Nucleus accumbens (tissue), 56 donors: Measurements from ENCODE around the gene PUDP.
"Not testable (repeated sequence)": the region's sequence is repeated elsewhere in the genome, so short reads cannot be mapped to it uniquely, and the experiment has no call there.

ENCODE experiments used
- DNase-seq, 56 donors: peaks; one replicate each; lab custom pipeline; 2025; lab: John Stamatoyannopoulos, UW

Gene PUDP

DNA sequence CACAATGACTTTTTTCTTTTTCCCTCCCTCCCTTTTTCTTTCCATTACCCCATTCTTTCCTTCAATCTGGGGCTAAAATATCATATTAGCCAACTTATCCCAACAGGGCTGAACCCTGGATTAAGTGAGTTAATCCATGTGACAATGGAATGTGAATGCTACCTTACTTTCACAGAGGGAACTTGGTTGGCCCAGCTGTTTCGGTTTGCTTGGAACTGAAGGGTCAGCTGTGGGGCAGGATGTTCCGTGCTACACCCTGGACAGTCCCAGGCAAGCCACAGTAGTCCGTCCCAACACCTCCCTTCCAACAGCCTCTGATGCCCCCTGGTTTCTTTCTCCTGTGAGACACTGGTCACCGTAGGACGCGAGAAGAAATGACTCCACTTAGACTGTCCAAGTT is 95.4 kb downstream of the PUDP start:
- no peak for DNase-seq

- DNase-seq, result no peak
These were observed 97.7 kb downstream of the PUDP start for GRCh38 chrX:7050271-7050670.

DNA sequence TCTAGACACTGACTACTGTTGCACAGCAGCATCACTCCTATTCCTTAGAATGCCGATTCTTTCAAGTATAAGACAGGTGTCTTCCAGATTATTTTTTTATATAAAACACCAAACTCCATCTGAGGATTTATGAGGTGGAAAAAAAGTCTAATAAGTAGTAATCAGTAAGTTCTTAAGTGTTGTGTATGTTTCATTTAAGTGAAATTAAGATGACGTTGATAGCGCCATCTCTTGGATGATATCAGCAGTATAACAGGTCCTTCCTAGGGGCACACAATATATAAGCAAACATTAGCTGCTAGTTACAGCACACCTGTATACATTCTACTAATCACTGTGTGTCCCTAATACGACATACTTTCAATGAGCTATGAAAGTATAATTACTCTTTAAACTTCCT is 100.0 kb downstream of the PUDP start:
- DNase-seq, result no peak

- DNase-seq, result no peak
These were observed 102.6 kb downstream of the PUDP start for GRCh38 chrX:7045238-7045955.

GRCh38 chrX:7043796-7044433 is 104.0 kb downstream of the PUDP start:
- DNase-seq, result not testable (repeated sequence)

- DNase-seq, result peak in 2 of 56 donors; percentile 4 to 6
These were observed 119.7 kb downstream of the PUDP start for GRCh38 chrX:7028246-7028645.

- no peak for DNase-seq
These were observed 120.9 kb downstream of the PUDP start for GRCh38 chrX:7027071-7027470.

GRCh38 chrX:7026365-7026764 is 121.6 kb downstream of the PUDP start:
- not testable (repeated sequence) for DNase-seq

DNA sequence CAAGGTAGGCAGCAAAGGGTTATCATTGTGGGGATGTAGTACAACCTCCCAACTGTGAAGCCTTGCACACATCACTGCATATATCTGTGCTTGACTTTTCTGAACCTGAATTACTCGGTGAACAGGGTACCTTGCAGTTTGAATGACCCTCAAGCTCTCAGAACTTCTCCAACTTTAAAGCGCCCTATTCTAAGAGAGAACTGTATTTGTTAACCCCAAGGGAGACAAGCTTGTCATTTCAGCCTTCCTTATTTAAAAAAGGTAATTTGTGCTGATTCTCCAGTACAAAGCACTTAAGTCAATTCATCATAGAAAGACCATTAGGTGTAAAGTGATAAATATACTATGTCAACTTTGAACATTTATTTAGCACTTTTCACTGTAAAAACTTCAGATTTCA is 122.5 kb downstream of the PUDP start:
- no peak for DNase-seq

- DNase-seq, result no peak
These were observed 123.1 kb downstream of the PUDP start for GRCh38 chrX:7024850-7025249.

DNA sequence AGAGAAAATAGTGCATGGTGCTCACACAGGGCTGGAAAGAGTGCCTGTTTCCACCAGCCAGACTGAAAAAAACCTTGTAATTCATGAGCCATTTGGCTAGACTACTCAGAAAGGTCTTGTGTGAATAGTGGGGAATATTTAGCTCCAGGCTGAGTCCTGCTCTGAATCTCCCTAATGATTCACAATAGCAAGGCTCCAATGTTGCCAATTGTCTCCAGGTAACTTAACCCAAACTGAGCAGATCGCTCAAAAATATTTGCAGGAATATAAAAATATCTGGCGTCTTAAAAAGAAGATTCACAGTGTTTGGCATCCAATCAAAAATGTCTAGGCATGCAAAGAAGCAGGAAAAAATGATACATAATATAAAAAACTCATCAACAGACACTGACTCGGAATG is 125.0 kb downstream of the PUDP start:
- DNase-seq, result not testable (repeated sequence)

GRCh38 chrX:7021991-7022390 is 126.0 kb downstream of the PUDP start:
- no peak for DNase-seq

- DNase-seq, result no peak
These were observed 128.4 kb downstream of the PUDP start for GRCh38 chrX:7019555-7019954.

DNA sequence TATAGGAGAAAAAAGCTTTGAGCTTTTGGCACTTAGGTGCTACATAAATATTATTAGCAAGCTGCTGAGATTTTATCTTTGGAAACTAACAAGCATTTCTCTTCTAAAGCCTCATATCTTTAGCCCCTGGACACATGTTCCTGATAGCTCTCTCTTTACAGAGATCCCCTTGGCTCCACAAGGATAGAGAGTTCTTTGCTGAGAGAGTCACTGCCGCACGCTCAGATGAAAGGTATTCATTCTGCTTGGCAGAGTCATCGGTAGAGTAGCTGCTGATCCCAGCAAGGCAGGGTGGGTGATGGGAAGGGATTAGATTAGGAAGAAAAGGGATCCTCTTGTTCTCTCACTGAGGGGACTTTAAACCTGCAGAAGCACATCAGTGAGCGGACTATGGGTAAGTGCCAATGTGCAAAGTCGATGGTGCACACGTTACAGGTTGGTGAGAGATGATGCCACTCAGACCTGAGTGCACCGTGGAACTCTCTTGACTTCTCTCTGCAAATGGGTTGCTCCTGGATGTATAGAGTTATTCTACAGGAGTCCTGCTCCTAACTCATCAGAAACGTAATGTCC is 135.6 kb downstream of the PUDP start:
- not testable (repeated sequence) for DNase-seq

GRCh38 chrX:7010897-7011296 is 137.1 kb downstream of the PUDP start:
- DNase-seq, result not testable (repeated sequence)

DNA sequence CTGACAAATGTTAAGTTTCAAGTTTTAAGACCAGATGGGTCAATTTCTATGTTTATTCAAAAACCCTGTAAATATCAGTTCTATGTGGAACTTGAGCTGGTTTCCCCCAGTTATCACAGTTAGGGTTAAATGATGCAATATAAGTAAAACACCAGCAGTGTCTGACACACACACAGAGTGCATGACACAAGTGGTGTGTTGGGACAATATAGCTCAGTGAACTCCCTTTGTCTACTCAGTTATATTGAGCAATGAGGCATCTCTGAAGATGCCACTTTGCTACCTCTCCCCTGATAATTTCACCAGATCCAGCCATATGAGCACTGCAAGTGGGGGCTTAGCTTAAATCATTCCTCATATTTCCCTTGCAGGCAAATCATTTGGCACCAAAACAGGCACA is 140.6 kb downstream of the PUDP start:
- DNase-seq, result not testable (repeated sequence)
